Measurements from ENCODE around the gene R3HDM2.
"Not testable (repeated sequence)": the region's sequence is repeated elsewhere in the genome, so short reads cannot be mapped to it uniquely, and the experiment has no call there.

R3HDM2 gene

GRCh38 chr12:57419495-57419894 lies 11.3 kb downstream of the R3HDM2 start:
- no peak for DNase-seq

- no peak for DNase-seq
Measured at GRCh38 chr12:57418255-57418654, 12.6 kb downstream of the R3HDM2 start.

- DNase-seq = no peak
Measured at GRCh38 chr12:57416039-57416996, 14.5 kb downstream of the R3HDM2 start.

- no peak for DNase-seq
Measured at GRCh38 chr12:57415088-57415487, 15.8 kb downstream of the R3HDM2 start.

- not testable (repeated sequence) for DNase-seq
Measured at GRCh38 chr12:57414160-57414559, 16.7 kb downstream of the R3HDM2 start.

GRCh38 chr12:57410534-57410933 lies 20.3 kb downstream of the R3HDM2 start:
- DNase-seq = no peak

DNA sequence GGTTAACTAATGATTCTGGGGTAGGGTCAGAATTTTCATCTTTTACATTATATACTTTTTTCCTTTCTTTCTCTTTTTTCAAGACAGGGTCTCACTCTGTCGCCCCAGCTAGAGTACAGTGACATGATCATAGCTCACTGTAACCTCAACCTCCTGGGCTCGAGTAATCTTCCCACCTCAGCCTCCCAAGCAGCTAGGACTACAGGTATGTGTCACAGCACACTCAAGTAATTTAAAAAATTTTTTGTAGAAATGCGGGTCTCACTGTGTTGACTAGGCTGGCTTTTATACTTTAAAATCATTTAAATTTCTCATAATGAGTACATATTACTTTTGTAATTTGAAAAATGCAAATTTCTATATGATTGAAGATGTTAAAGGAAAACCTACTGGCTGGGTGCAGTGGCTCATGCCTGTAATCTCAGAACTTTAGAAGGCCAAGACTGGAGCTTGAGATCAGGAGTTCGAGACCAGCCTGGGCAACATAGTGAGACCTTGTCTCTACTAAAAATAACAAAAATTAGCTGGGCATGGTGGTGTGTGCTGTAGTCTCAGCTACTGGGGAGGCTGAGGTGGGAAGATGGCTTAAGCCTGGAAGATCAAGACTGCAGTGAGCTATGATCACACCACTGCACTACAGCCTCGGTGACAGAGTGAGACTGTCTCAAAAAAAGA lies 25.7 kb downstream of the R3HDM2 start:
- peak; percentile 66 for DNase-seq

DNA sequence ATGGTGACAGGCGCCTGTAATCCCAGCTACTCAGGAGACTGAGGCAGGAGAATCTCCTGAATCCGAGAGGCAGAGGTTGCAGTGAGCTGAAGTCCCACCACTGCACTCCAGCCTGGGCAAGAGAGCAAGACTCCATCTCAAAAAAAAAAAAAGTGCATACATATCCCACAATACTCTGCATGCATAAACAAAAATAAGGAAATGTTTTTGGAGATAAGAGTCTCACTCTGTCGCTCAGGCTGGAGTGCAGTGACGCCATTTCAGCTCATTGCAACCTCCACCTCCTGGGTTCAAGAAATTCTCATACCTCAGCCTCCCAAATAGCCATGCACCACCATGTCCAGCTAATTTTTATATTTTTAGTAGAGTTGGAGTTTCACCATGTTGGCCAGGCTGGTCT lies 28.7 kb downstream of the R3HDM2 start:
- DNase-seq = not testable (repeated sequence)

DNA sequence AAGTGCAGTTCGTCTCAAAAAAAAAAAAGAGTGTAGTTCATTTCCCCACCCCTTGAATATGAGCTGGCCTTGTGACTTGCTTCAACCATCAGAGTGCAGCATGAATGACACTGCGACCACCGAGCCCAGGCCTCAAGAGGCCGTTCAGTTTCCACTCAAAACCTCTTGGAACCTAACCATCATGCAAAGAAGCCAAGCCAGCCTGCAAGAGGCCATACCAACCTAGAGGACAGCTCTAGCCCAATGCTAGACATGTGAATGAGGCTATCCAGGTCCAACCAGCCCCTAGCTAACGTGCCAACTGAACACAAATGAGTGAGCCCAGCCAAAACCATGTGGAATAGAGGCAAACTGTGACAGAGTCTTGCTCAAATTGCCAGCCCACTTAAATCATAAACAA lies 29.7 kb downstream of the R3HDM2 start:
- DNase-seq = no peak

- DNase-seq = not testable (repeated sequence)
Measured at GRCh38 chr12:57399718-57400463, 31.0 kb downstream of the R3HDM2 start.

DNA sequence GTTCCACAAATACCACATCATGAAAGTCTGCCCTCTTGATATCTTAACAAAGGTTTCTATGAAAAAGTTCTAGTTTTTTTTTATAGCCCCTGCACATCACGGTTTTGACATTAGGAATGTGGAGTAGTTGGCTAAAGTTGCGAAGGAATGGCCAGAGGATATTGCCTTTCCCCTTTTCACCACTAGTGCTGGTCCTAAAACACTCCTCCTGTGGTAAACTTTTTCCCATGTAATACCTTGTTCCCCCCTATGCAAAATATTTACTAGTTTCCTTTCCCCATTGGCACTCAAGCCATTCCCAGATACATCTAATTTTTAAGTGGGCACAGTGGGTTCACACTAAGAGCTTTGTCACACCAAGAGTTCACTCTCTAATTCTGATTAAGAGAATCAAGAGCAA lies 33.4 kb downstream of the R3HDM2 start:
- DNase-seq = no peak

DNA sequence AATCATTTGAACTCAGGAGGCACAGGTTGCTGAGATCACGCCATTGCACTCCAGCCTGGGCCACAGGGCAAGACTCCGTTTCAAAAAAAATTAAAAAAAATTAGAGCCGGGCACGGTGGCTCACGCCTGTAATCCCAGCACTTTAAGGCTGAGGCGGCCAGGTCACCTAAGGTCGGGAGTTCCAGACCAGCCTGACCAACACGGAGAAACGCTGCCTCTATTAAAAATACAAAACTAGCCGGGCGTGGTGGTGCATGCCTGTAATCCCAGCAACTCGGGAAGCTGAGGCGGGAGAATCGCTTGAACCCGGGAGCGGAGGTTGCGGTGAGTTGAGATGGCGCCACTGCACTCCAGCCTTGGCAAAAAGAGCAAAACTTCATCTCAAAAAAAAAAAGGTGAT lies 35.7 kb downstream of the R3HDM2 start:
- no peak for DNase-seq

DNA sequence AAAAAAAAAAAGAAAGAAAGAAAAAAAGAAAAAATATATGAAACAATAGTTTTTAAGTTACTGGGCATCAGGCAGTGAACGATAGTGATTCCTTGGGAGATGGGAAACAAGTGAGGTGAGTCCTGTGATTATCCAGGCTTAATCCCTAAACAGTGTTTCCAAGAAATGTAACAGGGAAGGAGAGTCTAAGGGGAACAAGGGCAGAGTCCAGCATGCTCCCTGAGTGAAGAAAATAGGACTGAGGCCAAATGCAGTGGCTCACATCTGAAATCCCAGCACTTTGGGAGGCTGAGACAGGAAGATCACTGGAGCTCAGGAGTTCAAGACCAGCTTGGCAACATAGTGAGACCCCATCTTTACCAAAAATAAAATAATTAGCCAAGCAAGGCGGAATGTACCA lies 40.7 kb downstream of the R3HDM2 start:
- DNase-seq = no peak

DNA sequence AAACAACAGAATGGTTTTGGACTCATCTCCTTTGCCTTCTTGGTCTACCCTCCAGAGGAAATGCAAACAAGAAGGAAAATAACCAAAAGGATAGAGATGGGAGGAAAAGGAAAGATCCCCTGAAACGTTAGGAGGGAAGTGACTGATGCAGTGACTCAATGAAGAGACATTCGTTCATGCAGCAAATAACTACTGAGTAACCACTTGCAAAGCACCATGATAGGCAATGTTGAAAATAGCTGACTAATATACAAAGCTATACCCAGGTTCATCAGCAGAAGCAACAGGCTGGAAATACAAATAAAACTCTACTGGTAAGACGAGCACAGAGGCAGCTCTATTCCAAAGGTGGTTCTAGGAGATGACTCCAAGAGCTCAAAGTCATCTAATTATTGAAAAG lies 41.8 kb downstream of the R3HDM2 start:
- DNase-seq = no peak

DNA sequence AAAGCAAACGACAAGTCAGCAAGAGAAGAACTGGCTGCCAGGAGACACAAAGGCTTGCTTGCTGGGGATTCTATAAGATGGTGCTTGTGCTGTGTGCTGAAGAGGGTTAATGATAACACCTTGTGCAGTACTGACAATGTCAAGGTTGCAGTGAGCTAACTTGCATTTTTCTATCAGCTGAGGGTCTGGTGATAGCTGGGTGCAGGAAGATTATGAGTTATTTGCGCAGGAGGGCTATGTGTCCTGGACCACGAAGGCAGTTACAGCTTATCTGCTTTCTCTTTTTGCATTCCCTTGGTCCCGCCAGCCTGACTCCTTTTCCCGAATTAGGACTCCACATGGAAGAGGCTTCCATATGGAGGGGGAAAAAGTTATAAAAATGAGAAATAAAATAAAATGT lies 42.4 kb downstream of the R3HDM2 start:
- no peak for DNase-seq

DNA sequence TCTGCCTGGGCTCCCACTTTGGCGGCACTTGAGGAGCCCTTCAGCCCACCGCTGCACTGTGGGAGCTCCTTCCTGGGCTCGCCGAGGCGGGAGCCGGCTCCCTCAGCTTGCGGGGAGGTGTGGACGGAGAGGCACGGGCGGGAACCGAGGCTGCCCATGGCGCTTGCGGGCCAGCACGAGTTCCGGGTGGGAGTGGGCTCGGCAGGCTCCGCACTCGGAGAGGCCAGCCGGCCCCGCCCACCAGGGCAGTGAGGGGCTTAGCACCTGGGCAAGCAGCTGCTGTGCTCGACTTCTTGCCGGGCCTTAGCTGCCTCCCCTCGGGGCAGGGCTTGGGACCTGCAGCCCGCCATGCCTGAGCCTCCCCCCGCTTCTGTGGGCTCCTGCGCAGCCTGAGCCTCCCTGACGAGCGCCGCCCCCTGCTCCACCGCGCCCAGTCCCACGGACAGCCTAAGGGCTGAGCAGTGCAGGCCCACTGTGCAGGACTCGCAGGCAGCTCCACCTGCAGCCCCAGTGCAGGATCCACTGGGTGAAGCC lies 44.6 kb downstream of the R3HDM2 start:
- DNase-seq = no peak

- no peak for DNase-seq
Measured at GRCh38 chr12:57385586-57385985, 45.3 kb downstream of the R3HDM2 start.

DNA sequence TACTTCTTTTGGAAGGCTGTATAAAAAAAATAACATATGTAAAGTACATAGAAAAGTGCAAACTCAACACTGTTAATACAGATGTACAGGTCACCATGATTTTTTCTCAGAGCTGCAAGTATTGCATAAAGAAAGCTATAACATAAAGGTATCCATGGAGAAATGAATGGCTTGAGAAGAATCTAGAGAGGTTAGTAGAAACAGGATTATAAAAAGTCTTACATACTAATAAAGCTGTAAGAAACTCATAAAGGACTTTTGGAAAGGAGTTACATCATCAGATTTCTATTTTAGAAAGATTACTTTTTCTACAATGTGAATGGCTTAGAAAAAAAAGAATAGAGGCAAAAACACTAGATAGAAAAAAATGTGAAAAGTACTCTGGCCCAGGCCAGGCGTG lies 46.4 kb downstream of the R3HDM2 start:
- DNase-seq = no peak

- DNase-seq = no peak
Measured at GRCh38 chr12:57381693-57382220, 49.1 kb downstream of the R3HDM2 start.

DNA sequence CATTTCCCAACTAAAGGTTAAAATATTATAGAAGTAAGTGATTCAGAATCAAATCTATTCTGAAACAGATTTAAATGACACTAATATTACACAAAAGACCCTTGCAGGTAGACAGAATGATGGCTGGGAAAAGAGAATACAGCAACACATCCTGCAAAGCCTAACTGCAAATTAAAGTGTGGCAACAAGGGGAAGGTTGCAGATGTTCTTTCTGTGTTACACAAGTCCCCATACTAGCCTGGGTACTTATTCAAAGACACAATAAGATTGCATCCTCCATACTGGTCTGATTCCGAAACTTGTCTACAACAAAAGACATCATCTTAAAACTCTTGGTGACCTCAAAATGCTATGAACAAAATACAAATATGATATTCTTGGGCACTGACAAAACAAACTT lies 50.5 kb downstream of the R3HDM2 start:
- DNase-seq = no peak

- no peak for DNase-seq
Measured at GRCh38 chr12:57377103-57377840, 53.6 kb downstream of the R3HDM2 start.

GRCh38 chr12:57372233-57372632 lies 58.6 kb downstream of the R3HDM2 start:
- DNase-seq = no peak

Measured in stimulated activated CD4-positive, alpha-beta T cell treated with anti-CD3 and anti-CD28 coated beads, Interleukin-1b, Interleukin-23, amount 100 ng/mL, for 48 hours (primary cell).